Stomach (tissue), 9 donors: Measurements from ENCODE around the gene TBC1D14. TPM values are rescaled to one million over a fixed set of nuclear protein-coding genes. Genes with fewer than 3 reads are reported as not detected.

Experiments
- DNase-seq, 2 donors: peaks; one replicate each; pipeline versions ENCODE4 v3.0.0 to v3.0.0-alpha.2; 2013 to 2019
- H3K27ac ChIP-seq, 5 donors: fragments of 200-600 bp in 4 of 5; sonication (generic) in 4 of 5; one replicate each; pipeline ENCODE4 v1.5.1; 2013 to 2019; ENCODE audit warnings: mild to moderate bottlenecking in 1 of 5, moderate library complexity in 1 of 5
- H3K27me3 ChIP-seq, 3 donors: fragments of 200-600 bp; sonication (generic); one replicate each; pipeline ENCODE4 v1.5.1; 2017 to 2019; ENCODE audit warnings: mixed run types in 1 of 3
- H3K36me3 ChIP-seq, 4 donors: fragments of 200-600 bp; sonication (generic); 1 replicate in 3 of 4; 2 replicates in 1 of 4; pipeline ENCODE4 v1.5.1; 2016 to 2019
- H3K4me1 ChIP-seq, 4 donors: fragments of 200-600 bp; sonication (generic); one replicate each; pipeline ENCODE4 v1.5.1; 2016 to 2019
- H3K4me3 ChIP-seq, 4 donors: fragments of 200-600 bp; sonication (generic) in 3 of 4; one replicate each; pipeline ENCODE4 v1.5.1; 2016 to 2019; ENCODE audit warnings: mild to moderate bottlenecking in 1 of 4
- H3K9me3 ChIP-seq, 4 donors: fragments of 200-600 bp; sonication (generic); one replicate each; pipeline ENCODE4 v1.5.1; 2016 to 2019
- CTCF ChIP-seq, 7 experiments: fragments of 450-650 bp in 4 of 7; fragments of 200-600 bp in 3 of 7; sonication (generic) in 3 of 7; IDR thresholded peaks; one replicate each; pipeline ENCODE4 v1.5.1; 2016 to 2019; ENCODE audit warnings: antibody characterized with exemption in 7 of 7, control low read depth in 2 of 7, mild to moderate bottlenecking in 1 of 7
- EP300 ChIP-seq: sonication (generic); formaldehyde crosslinking; IDR thresholded peaks from one replicate; pipeline ENCODE4 v1.6.1; 2017; ENCODE audit warnings: antibody characterized with exemption
- POLR2A ChIP-seq, 4 donors: fragments of 450-650 bp; IDR thresholded peaks; one replicate each; pipeline ENCODE4 v1.6.1; 2016; ENCODE audit warnings: antibody characterized with exemption in 4 of 4, control low read depth in 2 of 4, mild to moderate bottlenecking in 1 of 4, moderate library complexity in 1 of 4
- POLR2AphosphoS5 ChIP-seq, 3 donors: sonication (generic); formaldehyde crosslinking; IDR thresholded peaks; one replicate each; pipeline ENCODE4 v1.6.1; 2016; ENCODE audit warnings: antibody characterized with exemption in 3 of 3
- WGBS, 5 donors: extraction: QIAGEN DNeasy Blood & Tissue Kit in 3 of 5; methylation state at CpG; one replicate each; pipeline versions ENCODE4 v1.1.5 to v1.1.7; 2013 to 2018; 5-methylcytosine and 5-hydroxymethylcytosine counted together
- intact Hi-C: fragments of 100-400 bp; cut with DNase I; formaldehyde crosslinking; loops from one replicate; pipeline ENCODE4 v1.15.1; 2023; ENCODE audit warnings: low total_unique reads
- polyA plus RNA-seq, 3 donors: library from polyadenylated mRNA; stranded (reverse); fragments of 200-250 nt; gene quantifications; one replicate each; pipeline ENCODE4 v1.2.3, GENCODE V29; 2013
- total RNA-seq, 5 donors: library from RNA; depleted of rRNA; stranded (reverse); fragments of >200 nt; gene quantifications; one replicate each; pipeline versions ENCODE4 v1.1.0 to v1.2.3, GENCODE V29; 2014 to 2016
- donor health status: healthy with polysubstance abuse.
- donor health status: Bipolar disorder and iron deficiency.
- donor health status: healthy.

The TBC1D14 gene
- total and polyA plus RNA-seq, 8 donors: 19.5 to 72.4 (median 40.4) TPM

- 84 to 98% (median 94%) methylated on average over 8 to 12 of the region's 12 CpGs for WGBS, 5 donors
- no peak overlapping the region for H3K4me3 ChIP-seq
- H3K9me3 ChIP-seq: no peaks in the 10 kb centered on the region
- no peaks in the 10 kb centered on the region for H3K27me3 ChIP-seq
- intact Hi-C loops: no loop called here
- no peak for DNase-seq
- H3K27ac ChIP-seq: no peak overlapping the region
- TF ChIP-seq CTCF (IDR thresholded peaks at IDR 0.05) (no peak), POLR2AphosphoS5 (IDR thresholded peaks at IDR 0.05) (no peak), POLR2A (IDR thresholded peaks at IDR 0.05) (no peak), EP300 (no peak)
- peaks cover 58 to 99% (median 96%) of the 10 kb centered on the region in 4 donors for H3K36me3 ChIP-seq
- H3K4me1 ChIP-seq: no peaks in the 10 kb centered on the region
Observed at GRCh38 chr4:7023901-7024300, 114.3 kb downstream of the TBC1D14 start.

GRCh38 chr4:7024336-7024890, 114.8 kb downstream of the TBC1D14 start:
- Histone ChIP-seq H3K4me1 (no peaks in the 10 kb centered on the region), H3K36me3 (peaks cover 53 to 99% (median 96%) of the 10 kb centered on the region in 4 donors), H3K4me3 (no peak overlapping the region), H3K27ac (no peak overlapping the region), H3K9me3 (no peaks in the 10 kb centered on the region), H3K27me3 (no peaks in the 10 kb centered on the region)
- 91 to 97% (median 94%) methylated on average over 5 to 19 of the region's 19 CpGs for WGBS, 5 donors
- no peak for DNase-seq
- TF ChIP-seq POLR2AphosphoS5 (IDR thresholded peaks at IDR 0.05): no peak
- no peak for TF ChIP-seq EP300
- TF ChIP-seq POLR2A (IDR thresholded peaks at IDR 0.05): no peak
- no peak for TF ChIP-seq CTCF (IDR thresholded peaks at IDR 0.05)
- intact Hi-C loops: no loop called here

GRCh38 chr4:7025040-7025602, 115.5 kb downstream of the TBC1D14 start:
- no peaks in the 10 kb centered on the region for H3K4me1 ChIP-seq
- no peak overlapping the region for H3K4me3 ChIP-seq
- intact Hi-C loops: no loop called here
- H3K27me3 ChIP-seq: no peaks in the 10 kb centered on the region
- DNase-seq: no peak
- no peak for TF ChIP-seq POLR2A (IDR thresholded peaks at IDR 0.05)
- TF ChIP-seq POLR2AphosphoS5 (IDR thresholded peaks at IDR 0.05): no peak
- no peak for TF ChIP-seq CTCF (IDR thresholded peaks at IDR 0.05)
- TF ChIP-seq EP300: no peak
- no peaks in the 10 kb centered on the region for H3K9me3 ChIP-seq
- WGBS, 5 donors: 89 to 93% (median 90%) methylated on average over 26 to 28 of the region's 28 CpGs
- H3K36me3 ChIP-seq: peaks cover 56 to 99% (median 99%) of the 10 kb centered on the region in 4 donors
- H3K27ac ChIP-seq: no peak overlapping the region

- WGBS, 5 donors: 92 to 97% (median 94%) methylated on average over 9 of the region's 9 CpGs
- TF ChIP-seq POLR2A (IDR thresholded peaks at IDR 0.05) (no peak), CTCF (IDR thresholded peaks at IDR 0.05) (no peak), EP300 (no peak), POLR2AphosphoS5 (IDR thresholded peaks at IDR 0.05) (no peak)
- intact Hi-C loops: no loop called here
- Histone ChIP-seq H3K4me1 (no peaks in the 10 kb centered on the region), H3K36me3 (peaks cover 62 to 99% (median 99%) of the 10 kb centered on the region in 4 donors), H3K27ac (no peak overlapping the region), H3K4me3 (no peak overlapping the region), H3K9me3 (no peaks in the 10 kb centered on the region), H3K27me3 (no peaks in the 10 kb centered on the region)
- DNase-seq: no peak
Observed at GRCh38 chr4:7026107-7026506, 116.5 kb downstream of the TBC1D14 start.
